ENCODE data around the gene CAPN13. TPM values are rescaled to one million over a fixed set of nuclear protein-coding genes. Genes with fewer than 3 reads are reported as not detected.

CAPN13 gene
- polyA plus RNA-seq, 1 of the 3 experiments (the other 2 are of a cell fraction) = not detected

DNA sequence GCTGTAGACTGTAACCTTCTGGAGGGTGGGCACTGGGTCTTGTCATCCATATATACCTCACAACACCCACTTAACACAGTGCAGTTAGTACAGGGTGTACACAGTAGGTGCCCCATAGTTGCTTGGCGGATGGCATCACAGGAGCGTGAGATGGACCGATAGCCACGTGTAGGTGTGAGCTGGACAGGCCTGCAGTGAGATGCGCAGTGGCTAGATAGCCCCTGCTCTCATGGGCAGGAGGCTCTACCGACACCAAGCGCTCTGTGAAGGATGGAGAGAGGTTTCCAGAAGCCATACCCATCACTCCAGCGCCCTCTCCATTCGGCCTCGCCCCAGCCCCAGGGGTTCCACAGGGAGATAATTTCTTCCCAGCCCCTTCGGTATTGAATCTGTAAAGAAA is 49.5 kb downstream of the CAPN13 start:
- Histone ChIP-seq H3K79me2 (ENCODE audit: insufficient read depth) (no peaks in the 10 kb centered on the region), H3K36me3 (replicated peaks in 1 of 2; ENCODE audit: control insufficient read depth in 1 of 2, insufficient read depth in 2 of 2, low read length in 1 of 2) (no peaks in the 10 kb centered on the region), H3K27ac (ENCODE audit: low read depth in 2 of 2, low read length in 1 of 2) (peak overlapping the region in 1 of 2 experiments; percentile 81; a peak in 2 of 4 replicates), H3K4me1 (ENCODE audit: control insufficient read depth in 1 of 2, insufficient read depth in 2 of 2, low read depth in 1 of 2, low read length in 1 of 2) (peaks cover 0 to 46% of the 10 kb centered on the region in 2 experiments; a peak in 3 of 4 replicates), H2AFZ (ENCODE audit: low read depth) (no peak overlapping the region), H3K4me2 (no peak overlapping the region), H3F3A (replicated peaks; ENCODE audit: insufficient read depth) (no peaks in the 10 kb centered on the region), H3K9me2 (no peaks in the 10 kb centered on the region), H3K9ac (no peak overlapping the region), H3K27me3 (ENCODE audit: insufficient read depth) (no peaks in the 10 kb centered on the region), H3K4me3 (ENCODE audit: low read depth in 2 of 2, low read length in 1 of 2) (no peak overlapping the region), H3K9me3 (no peaks in the 10 kb centered on the region), H4K20me1 (ENCODE audit: insufficient read depth) (no peaks in the 10 kb centered on the region)
- WGBS (ENCODE audit: low lambda C conversion rate) = 69% methylated on average over 11 of the region's 11 CpGs
- POLR2A ChIA-PET = interaction anchor here (0.9 to 1.0 kb wide), 2 partner anchors 13 to 22 kb away, joined by 3 to 4 read pairs; no protein-coding TSS in a partner anchor
- no peak for DNase-seq
- CTCF ChIA-PET = interaction anchor here (0.7 to 4.6 kb wide), 9 partner anchors 9 to 473 kb away, joined by 3 to 23 read pairs (median 3); partner anchors contain the start of gene GALNT14
- no peak for TF ChIP-seq MXI1 (IDR thresholded peaks at IDR 0.05; ENCODE audit: low read depth, low read length)
- TF ChIP-seq MEF2A (IDR thresholded peaks at IDR 0.05; ENCODE audit: borderline replicate concordance, low read depth) = no peak
- TF ChIP-seq, protein P1, sequence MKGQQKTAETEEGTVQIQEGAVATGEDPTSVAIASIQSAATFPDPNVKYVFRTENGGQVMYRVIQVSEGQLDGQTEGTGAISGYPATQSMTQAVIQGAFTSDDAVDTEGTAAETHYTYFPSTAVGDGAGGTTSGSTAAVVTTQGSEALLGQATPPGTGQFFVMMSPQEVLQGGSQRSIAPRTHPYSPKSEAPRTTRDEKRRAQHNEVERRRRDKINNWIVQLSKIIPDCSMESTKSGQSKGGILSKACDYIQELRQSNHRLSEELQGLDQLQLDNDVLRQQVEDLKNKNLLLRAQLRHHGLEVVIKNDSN (IDR thresholded peaks at IDR 0.05; ENCODE audit: borderline replicate concordance, low read depth) = no peak
- no peak for TF ChIP-seq RFX5 (IDR thresholded peaks at IDR 0.05; ENCODE audit: low read length)
- TF ChIP-seq, protein P2, sequence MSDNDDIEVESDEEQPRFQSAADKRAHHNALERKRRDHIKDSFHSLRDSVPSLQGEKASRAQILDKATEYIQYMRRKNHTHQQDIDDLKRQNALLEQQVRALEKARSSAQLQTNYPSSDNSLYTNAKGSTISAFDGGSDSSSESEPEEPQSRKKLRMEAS (IDR thresholded peaks at IDR 0.05; ENCODE audit: low read depth) = no peak
- no peak for TF ChIP-seq FOXJ3 (CRISPR knock-in tag; IDR thresholded peaks at IDR 0.05)
- TF ChIP-seq, protein P3, sequence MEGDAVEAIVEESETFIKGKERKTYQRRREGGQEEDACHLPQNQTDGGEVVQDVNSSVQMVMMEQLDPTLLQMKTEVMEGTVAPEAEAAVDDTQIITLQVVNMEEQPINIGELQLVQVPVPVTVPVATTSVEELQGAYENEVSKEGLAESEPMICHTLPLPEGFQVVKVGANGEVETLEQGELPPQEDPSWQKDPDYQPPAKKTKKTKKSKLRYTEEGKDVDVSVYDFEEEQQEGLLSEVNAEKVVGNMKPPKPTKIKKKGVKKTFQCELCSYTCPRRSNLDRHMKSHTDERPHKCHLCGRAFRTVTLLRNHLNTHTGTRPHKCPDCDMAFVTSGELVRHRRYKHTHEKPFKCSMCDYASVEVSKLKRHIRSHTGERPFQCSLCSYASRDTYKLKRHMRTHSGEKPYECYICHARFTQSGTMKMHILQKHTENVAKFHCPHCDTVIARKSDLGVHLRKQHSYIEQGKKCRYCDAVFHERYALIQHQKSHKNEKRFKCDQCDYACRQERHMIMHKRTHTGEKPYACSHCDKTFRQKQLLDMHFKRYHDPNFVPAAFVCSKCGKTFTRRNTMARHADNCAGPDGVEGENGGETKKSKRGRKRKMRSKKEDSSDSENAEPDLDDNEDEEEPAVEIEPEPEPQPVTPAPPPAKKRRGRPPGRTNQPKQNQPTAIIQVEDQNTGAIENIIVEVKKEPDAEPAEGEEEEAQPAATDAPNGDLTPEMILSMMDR (IDR thresholded peaks at IDR 0.05) = no peak
- no peak for TF ChIP-seq SMC3 (IDR thresholded peaks at IDR 0.05; ENCODE audit: low read depth, low read length)
- TF ChIP-seq CHD2 (IDR thresholded peaks at IDR 0.05; ENCODE audit: low read length, partially characterized antibody) = no peak
- TF ChIP-seq GATA2 (CRISPR knock-in tag; IDR thresholded peaks at IDR 0.05) = no peak
- TF ChIP-seq, protein P4, sequence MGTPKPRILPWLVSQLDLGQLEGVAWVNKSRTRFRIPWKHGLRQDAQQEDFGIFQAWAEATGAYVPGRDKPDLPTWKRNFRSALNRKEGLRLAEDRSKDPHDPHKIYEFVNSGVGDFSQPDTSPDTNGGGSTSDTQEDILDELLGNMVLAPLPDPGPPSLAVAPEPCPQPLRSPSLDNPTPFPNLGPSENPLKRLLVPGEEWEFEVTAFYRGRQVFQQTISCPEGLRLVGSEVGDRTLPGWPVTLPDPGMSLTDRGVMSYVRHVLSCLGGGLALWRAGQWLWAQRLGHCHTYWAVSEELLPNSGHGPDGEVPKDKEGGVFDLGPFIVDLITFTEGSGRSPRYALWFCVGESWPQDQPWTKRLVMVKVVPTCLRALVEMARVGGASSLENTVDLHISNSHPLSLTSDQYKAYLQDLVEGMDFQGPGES (IDR thresholded peaks at IDR 0.05; ENCODE audit: low read depth, low read length) = no peak
- TF ChIP-seq RXRA (IDR thresholded peaks at IDR 0.05; ENCODE audit: borderline replicate concordance, low read depth) = no peak
- TF ChIP-seq ELF1 (IDR thresholded peaks at IDR 0.05) = no peak
- TF ChIP-seq, protein P5, sequence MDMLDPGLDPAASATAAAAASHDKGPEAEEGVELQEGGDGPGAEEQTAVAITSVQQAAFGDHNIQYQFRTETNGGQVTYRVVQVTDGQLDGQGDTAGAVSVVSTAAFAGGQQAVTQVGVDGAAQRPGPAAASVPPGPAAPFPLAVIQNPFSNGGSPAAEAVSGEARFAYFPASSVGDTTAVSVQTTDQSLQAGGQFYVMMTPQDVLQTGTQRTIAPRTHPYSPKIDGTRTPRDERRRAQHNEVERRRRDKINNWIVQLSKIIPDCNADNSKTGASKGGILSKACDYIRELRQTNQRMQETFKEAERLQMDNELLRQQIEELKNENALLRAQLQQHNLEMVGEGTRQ (IDR thresholded peaks at IDR 0.05; ENCODE audit: borderline replicate concordance, low read depth, low read length) = no peak
- TF ChIP-seq FOXM1 (IDR thresholded peaks at IDR 0.05; ENCODE audit: low read depth) = no peak
- no peak for TF ChIP-seq TCF12 (IDR thresholded peaks at IDR 0.05)
- TF ChIP-seq, protein P6, sequence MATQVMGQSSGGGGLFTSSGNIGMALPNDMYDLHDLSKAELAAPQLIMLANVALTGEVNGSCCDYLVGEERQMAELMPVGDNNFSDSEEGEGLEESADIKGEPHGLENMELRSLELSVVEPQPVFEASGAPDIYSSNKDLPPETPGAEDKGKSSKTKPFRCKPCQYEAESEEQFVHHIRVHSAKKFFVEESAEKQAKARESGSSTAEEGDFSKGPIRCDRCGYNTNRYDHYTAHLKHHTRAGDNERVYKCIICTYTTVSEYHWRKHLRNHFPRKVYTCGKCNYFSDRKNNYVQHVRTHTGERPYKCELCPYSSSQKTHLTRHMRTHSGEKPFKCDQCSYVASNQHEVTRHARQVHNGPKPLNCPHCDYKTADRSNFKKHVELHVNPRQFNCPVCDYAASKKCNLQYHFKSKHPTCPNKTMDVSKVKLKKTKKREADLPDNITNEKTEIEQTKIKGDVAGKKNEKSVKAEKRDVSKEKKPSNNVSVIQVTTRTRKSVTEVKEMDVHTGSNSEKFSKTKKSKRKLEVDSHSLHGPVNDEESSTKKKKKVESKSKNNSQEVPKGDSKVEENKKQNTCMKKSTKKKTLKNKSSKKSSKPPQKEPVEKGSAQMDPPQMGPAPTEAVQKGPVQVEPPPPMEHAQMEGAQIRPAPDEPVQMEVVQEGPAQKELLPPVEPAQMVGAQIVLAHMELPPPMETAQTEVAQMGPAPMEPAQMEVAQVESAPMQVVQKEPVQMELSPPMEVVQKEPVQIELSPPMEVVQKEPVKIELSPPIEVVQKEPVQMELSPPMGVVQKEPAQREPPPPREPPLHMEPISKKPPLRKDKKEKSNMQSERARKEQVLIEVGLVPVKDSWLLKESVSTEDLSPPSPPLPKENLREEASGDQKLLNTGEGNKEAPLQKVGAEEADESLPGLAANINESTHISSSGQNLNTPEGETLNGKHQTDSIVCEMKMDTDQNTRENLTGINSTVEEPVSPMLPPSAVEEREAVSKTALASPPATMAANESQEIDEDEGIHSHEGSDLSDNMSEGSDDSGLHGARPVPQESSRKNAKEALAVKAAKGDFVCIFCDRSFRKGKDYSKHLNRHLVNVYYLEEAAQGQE (IDR thresholded peaks at IDR 0.05; ENCODE audit: low read depth, low read length) = no peak

All from SK-N-SH (cell line).